Peyer's patch (tissue), 4 donors: ENCODE results near the gene ZNF333. TPM values are rescaled to one million over a fixed set of nuclear protein-coding genes. Genes with fewer than 3 reads are reported as not detected.

ENCODE experiments used
- DNase-seq, 3 donors: peaks; one replicate each; pipeline ENCODE4 v3.0.0-alpha.2; 2017 to 2019
- H3K27ac ChIP-seq, 4 donors: fragments of 200-600 bp; sonication (generic); one replicate each; pipeline ENCODE4 v1.5.1; 2016 to 2019
- H3K27me3 ChIP-seq, 2 donors: fragments of 200-600 bp; sonication (generic); one replicate each; pipeline ENCODE4 v1.5.1; 2019
- H3K36me3 ChIP-seq, 3 donors: fragments of 200-600 bp; sonication (generic); one replicate each; pipeline ENCODE4 v1.5.1; 2016 to 2019
- H3K4me1 ChIP-seq, 4 donors: fragments of 200-600 bp; sonication (generic); one replicate each; pipeline ENCODE4 v1.5.1; 2016 to 2019
- H3K4me3 ChIP-seq, 4 donors: fragments of 200-600 bp; sonication (generic); 1 replicate in 3 of 4; 2 replicates in 1 of 4; pipeline ENCODE4 v1.5.1; 2016 to 2019; ENCODE audit warnings: mild to moderate bottlenecking in 1 of 4
- H3K9me3 ChIP-seq, 4 donors: fragments of 200-600 bp; sonication (generic); one replicate each; pipeline ENCODE4 v1.5.1; 2016 to 2019; ENCODE audit warnings: mild to moderate bottlenecking in 1 of 4
- POLR2A ChIP-seq, 2 donors: fragments of 450-650 bp; IDR thresholded peaks; one replicate each; pipeline ENCODE4 v1.5.1; 2017; ENCODE audit warnings: antibody characterized with exemption in 2 of 2, mild to moderate bottlenecking in 2 of 2, moderate library complexity in 2 of 2
- total RNA-seq, 4 donors: library from RNA; depleted of rRNA; stranded (reverse); fragments of >200 nt; gene quantifications; one replicate each; pipeline ENCODE4 v1.1.0, GENCODE V29; 2016
- TF ChIP-seq, protein P1 (sequence below), 6 experiments: fragments of 450-650 bp in 4 of 6; fragments of 200-600 bp in 2 of 6; sonication (generic) in 1 of 6; IDR thresholded peaks; one replicate each; pipeline ENCODE4 v1.5.1; 2017 to 2019; ENCODE audit warnings: antibody characterized with exemption in 6 of 6, mild to moderate bottlenecking in 3 of 6, moderate library complexity in 1 of 6

ZNF333 gene
- total RNA-seq, 4 donors from 2014 or later = 7.5 to 27.8 (median 17.1) TPM

DNA sequence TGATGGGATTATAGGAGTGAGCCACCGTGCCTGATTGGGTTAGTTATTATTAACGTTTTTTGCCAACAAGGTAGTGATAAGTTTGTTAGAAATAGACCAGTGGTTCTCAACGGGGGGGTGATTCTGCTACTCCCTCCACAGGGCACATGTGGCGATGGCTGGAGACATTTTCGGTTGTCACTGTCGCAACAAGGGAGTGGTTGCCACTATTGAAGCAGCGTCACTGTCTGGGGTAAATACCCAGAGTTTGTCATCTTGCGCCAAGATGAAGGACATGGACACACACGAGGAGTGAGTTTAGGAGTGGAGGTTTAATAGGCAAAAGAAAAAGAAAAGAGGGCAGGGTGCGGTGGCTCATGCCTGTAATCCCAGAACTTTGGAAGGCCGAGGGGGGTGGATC, 34.1 kb upstream of the ZNF333 start:
- no peaks in the 10 kb centered on the region for H3K27me3 ChIP-seq
- no peak for TF ChIP-seq POLR2A (IDR thresholded peaks at IDR 0.05)
- TF ChIP-seq, protein P1, sequence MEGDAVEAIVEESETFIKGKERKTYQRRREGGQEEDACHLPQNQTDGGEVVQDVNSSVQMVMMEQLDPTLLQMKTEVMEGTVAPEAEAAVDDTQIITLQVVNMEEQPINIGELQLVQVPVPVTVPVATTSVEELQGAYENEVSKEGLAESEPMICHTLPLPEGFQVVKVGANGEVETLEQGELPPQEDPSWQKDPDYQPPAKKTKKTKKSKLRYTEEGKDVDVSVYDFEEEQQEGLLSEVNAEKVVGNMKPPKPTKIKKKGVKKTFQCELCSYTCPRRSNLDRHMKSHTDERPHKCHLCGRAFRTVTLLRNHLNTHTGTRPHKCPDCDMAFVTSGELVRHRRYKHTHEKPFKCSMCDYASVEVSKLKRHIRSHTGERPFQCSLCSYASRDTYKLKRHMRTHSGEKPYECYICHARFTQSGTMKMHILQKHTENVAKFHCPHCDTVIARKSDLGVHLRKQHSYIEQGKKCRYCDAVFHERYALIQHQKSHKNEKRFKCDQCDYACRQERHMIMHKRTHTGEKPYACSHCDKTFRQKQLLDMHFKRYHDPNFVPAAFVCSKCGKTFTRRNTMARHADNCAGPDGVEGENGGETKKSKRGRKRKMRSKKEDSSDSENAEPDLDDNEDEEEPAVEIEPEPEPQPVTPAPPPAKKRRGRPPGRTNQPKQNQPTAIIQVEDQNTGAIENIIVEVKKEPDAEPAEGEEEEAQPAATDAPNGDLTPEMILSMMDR (IDR thresholded peaks at IDR 0.05) = no peak
- H3K4me3 ChIP-seq = no peak overlapping the region
- H3K36me3 ChIP-seq = no peaks in the 10 kb centered on the region
- no peaks in the 10 kb centered on the region for H3K4me1 ChIP-seq
- H3K9me3 ChIP-seq = no peaks in the 10 kb centered on the region
- H3K27ac ChIP-seq = no peak overlapping the region
- DNase-seq = no peak

DNA sequence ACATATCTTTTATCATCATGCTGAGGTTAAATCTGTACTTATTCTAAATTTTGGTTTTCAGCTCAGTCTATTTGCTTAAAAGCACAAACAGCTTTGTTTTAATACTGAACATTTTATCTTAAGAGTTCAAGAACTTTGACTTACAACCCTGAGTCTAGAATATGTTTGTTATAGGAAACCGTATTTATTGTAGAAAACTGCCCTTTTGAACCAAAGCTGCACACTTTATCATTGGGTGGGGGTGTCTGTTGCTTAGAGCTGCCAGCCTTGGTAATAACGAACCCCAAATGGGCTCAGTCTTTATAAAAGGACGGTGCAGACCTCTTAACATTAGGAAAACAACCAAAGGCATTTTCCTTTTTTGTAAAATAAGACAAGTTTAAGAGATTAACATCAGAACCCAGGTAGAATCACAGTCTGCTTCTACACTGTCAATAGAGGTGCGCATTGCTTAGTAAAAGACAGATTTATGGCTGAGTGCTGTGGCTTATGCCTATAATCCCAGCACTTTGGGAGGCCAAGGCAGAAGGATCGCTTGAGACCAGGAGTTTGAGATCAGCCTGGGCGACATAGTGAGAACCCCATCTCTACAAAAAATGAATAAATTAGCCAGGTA, 29.9 kb upstream of the ZNF333 start:
- TF ChIP-seq, protein P1 (IDR thresholded peaks at IDR 0.05) = no peak
- no peak for TF ChIP-seq POLR2A (IDR thresholded peaks at IDR 0.05)
- no peaks in the 10 kb centered on the region for H3K4me1 ChIP-seq
- H3K27ac ChIP-seq = no peak overlapping the region
- no peak overlapping the region for H3K4me3 ChIP-seq
- H3K9me3 ChIP-seq = no peaks in the 10 kb centered on the region
- no peak for DNase-seq
- no peaks in the 10 kb centered on the region for H3K27me3 ChIP-seq
- H3K36me3 ChIP-seq = no peaks in the 10 kb centered on the region

DNA sequence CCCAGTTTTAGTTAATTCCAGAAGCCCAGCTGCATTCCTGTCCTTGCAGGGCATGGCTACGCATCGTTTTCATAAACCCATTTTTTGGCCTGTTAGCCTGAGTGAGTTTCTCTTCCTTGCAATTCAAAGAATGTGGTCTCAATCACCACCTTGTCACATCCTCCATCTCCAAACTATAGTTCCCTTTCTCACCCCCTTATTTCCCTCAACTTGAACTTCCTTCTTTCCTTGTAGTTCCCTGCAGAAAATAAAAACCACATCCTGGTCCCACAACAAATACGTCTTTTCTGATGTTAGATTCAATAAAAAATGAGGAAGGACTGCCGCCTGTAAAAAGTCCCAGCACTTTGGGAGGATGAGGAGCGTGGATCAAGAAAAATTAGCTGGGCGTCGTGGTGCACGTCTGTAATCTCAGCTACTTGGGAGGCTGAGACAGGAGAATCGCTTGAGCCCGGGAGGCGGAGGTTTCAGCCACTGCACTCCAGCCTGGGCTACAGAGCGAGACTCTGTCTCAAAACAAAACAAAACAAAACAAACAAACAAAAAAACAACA, 28.4 kb upstream of the ZNF333 start:
- no peak overlapping the region for H3K27ac ChIP-seq
- no peaks in the 10 kb centered on the region for H3K4me1 ChIP-seq
- no peaks in the 10 kb centered on the region for H3K36me3 ChIP-seq
- DNase-seq = no peak
- no peaks in the 10 kb centered on the region for H3K9me3 ChIP-seq
- no peaks in the 10 kb centered on the region for H3K27me3 ChIP-seq
- H3K4me3 ChIP-seq = no peak overlapping the region
- no peak for TF ChIP-seq POLR2A (IDR thresholded peaks at IDR 0.05)
- TF ChIP-seq, protein P1 (IDR thresholded peaks at IDR 0.05) = no peak

DNA sequence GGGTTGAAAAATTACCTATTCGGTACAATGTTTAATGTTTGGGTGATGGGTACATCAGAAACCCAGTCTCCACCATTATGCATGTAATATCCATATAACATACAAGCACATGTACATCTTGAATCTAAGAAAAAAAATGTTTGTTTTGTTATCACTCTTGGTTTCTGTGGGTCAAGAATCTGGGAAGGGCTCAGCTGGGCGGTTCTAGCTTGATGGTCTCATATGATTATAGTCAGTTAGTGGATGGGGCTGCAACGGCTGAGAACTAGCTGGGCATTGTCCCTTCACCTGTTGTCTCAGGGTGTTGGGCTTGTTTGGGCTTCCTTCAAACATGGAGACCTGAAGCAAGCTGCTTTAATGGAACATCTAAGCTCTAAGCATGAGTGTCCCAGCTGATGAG, 19.9 kb upstream of the ZNF333 start:
- no peak overlapping the region for H3K27ac ChIP-seq
- TF ChIP-seq, protein P1 (IDR thresholded peaks at IDR 0.05) = no peak
- no peak for TF ChIP-seq POLR2A (IDR thresholded peaks at IDR 0.05)
- H3K36me3 ChIP-seq = no peaks in the 10 kb centered on the region
- H3K9me3 ChIP-seq = no peaks in the 10 kb centered on the region
- no peaks in the 10 kb centered on the region for H3K27me3 ChIP-seq
- no peaks in the 10 kb centered on the region for H3K4me1 ChIP-seq
- no peak for DNase-seq
- no peak overlapping the region for H3K4me3 ChIP-seq

DNA sequence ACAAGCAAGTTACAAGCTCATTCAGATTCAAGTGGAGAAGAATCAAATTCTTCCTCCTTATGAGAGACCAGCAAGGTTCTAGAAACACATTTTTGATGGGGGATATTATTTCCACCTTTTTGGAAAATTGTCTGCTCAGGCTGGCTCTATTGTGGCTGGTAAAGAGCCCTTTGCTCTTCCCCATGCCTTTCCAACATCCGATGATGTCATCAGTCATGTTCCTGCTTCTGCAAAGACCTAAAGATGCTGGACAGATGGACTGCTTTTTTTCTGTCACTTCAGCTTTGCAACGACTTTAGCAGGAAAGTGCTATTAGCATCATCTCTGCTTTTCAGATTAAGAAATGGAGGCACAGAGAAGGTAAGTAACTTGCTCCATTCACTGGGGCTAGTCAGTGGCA, 19.4 kb upstream of the ZNF333 start:
- H3K4me3 ChIP-seq = no peak overlapping the region
- H3K27ac ChIP-seq = no peak overlapping the region
- H3K4me1 ChIP-seq = no peaks in the 10 kb centered on the region
- H3K27me3 ChIP-seq = no peaks in the 10 kb centered on the region
- no peaks in the 10 kb centered on the region for H3K36me3 ChIP-seq
- TF ChIP-seq, protein P1 (IDR thresholded peaks at IDR 0.05) = no peak
- TF ChIP-seq POLR2A (IDR thresholded peaks at IDR 0.05) = no peak
- DNase-seq = no peak
- no peaks in the 10 kb centered on the region for H3K9me3 ChIP-seq
